Immature natural killer cell (primary cell): Measurements from ENCODE around the gene NF2. TPM values are rescaled to one million over a fixed set of nuclear protein-coding genes. Genes with fewer than 3 reads are reported as not detected.

Experiments used
- DNase-seq, 3 donors: peaks; one replicate each; pipeline ENCODE4 v3.0.0; 2022; ENCODE audit warnings: mixed read lengths in 1 of 3
- H3K27ac Mint-ChIP-seq, 6 donors: one replicate each; pipeline ENCODE4 v1.8.0; 2020; ENCODE audit warnings: mixed read lengths in 6 of 6, mild to moderate bottlenecking in 5 of 6, inconsistent platforms in 4 of 6, moderate library complexity in 3 of 6
- H3K27me3 Mint-ChIP-seq, 3 donors: one replicate each; pipeline ENCODE4 v1.8.0; 2020 to 2021; ENCODE audit warnings: low read depth in 3 of 3, mild to moderate bottlenecking in 3 of 3, mixed read lengths in 3 of 3, moderate library complexity in 3 of 3, inconsistent platforms in 1 of 3
- H3K36me3 Mint-ChIP-seq, 3 donors: one replicate each; pipeline ENCODE4 v1.8.0; 2020; ENCODE audit warnings: mixed read lengths in 3 of 3, inconsistent platforms in 2 of 3, mild to moderate bottlenecking in 2 of 3
- H3K4me1 Mint-ChIP-seq, 2 donors: one replicate each; pipeline ENCODE4 v1.8.0; 2020; ENCODE audit warnings: inconsistent platforms in 2 of 2, mild to moderate bottlenecking in 2 of 2, mixed read lengths in 2 of 2, moderate library complexity in 1 of 2
- H3K4me3 Mint-ChIP-seq, 5 donors: one replicate each; pipeline ENCODE4 v1.8.0; 2020; ENCODE audit warnings: mild to moderate bottlenecking in 5 of 5, mixed read lengths in 5 of 5, inconsistent platforms in 3 of 5, moderate library complexity in 3 of 5
- H3K9me3 Mint-ChIP-seq, 6 donors: one replicate each; pipeline ENCODE4 v1.8.0; 2020; ENCODE audit warnings: mild to moderate bottlenecking in 6 of 6, mixed read lengths in 6 of 6, inconsistent platforms in 4 of 6, moderate library complexity in 3 of 6
- polyA plus RNA-seq, 3 donors: library from polyadenylated mRNA; unstranded; fragments of 300-500 nt; fragmentation: Illumina TruSeq; gene quantifications; one replicate each; pipeline ENCODE4 v1.2.3, GENCODE V29; 2021

NF2 gene
- polyA plus RNA-seq, 3 donors from 2014 or later = 12.9 to 34.1 (median 15.6) TPM

DNA sequence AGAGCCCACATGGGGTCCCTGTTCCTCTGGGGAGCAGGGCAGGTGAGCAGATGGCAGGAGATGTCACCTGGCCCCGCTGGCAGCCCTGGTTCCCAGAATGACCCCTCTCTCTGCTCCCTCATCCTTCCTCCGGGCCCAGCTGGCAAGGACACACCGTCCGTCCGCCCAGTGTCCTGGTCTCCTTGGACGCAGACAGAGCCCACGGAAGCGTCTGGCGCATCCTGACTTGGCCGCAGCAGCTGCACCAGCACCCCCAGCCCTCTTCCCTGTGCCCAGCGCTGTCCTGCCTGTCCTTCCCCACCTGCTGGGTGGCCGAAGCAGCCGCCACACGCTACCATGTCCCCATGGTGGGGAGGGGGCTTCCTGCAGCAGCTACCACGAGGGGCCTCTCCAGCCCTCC is 106.8 kb downstream of the NF2 start:
- Mint-ChIP-seq H3K36me3 (no peaks in the 10 kb centered on the region), H3K27ac (no peak overlapping the region), H3K4me1 (no peaks in the 10 kb centered on the region), H3K4me3 (no peak overlapping the region), H3K27me3 (peaks cover 2 to 6% (median 2%) of the 10 kb centered on the region in 3 donors), H3K9me3 (no peaks in the 10 kb centered on the region)
- no peak for DNase-seq

DNA sequence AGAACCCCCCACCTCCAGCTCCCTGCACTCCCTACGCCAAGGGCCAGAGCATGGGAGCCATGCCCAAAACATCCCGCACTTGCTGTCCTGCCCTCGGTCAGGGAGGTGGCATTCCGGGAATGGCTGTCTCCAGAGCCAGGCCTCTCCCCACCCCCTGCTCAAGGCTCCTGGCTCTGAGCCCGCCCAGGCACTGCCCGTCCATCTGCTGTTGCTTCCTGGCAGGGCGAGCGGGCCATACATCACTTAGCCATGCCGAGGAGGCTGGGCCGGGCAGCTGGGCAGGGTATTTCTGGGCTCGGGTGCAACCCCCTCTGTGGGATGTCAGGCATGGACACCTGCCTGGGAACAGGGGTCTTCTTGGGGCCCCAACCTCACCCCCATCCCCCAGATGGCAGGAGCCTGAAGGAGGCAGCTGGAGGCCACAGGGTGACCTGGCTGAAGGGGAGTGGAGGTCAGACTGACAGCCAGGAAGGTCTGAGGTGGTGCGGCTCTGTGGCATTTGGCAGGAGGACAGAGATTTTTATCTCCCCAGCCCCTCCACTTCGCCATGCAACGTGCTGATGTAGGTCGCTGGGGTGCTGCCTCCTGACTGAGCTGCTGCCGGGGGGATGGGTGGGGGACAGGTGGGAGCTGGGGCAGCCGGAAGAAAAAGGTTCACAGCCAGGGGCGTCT is 107.6 kb downstream of the NF2 start:
- no peak for DNase-seq
- H3K4me1 Mint-ChIP-seq = no peaks in the 10 kb centered on the region
- H3K27ac Mint-ChIP-seq = no peak overlapping the region
- H3K27me3 Mint-ChIP-seq = peaks cover 2 to 6% (median 2%) of the 10 kb centered on the region in 3 donors
- H3K4me3 Mint-ChIP-seq = no peak overlapping the region
- no peaks in the 10 kb centered on the region for H3K9me3 Mint-ChIP-seq
- H3K36me3 Mint-ChIP-seq = no peaks in the 10 kb centered on the region

DNA sequence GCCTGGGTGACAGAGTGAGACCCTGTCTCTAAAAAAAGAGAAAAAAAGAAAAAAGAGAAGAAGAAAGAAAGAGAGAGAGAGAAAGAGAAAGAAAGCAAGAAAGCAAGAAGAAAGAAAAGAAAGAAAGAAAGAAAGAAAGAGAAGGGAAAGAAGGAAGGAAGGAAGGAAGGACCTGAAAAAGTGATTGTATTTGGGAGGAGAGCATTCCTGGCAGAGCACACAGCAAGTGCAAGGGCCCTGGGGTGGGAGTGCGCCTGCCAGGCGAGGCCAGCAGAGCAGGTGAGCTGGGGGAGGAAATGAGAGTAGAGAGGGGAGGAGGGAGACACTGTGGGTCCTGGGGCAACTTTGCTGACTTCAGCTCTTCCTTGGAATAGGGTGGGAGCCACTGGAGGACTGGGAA is 108.7 kb downstream of the NF2 start:
- H3K27me3 Mint-ChIP-seq = peaks cover 2 to 11% (median 4%) of the 10 kb centered on the region in 3 donors
- H3K4me1 Mint-ChIP-seq = no peaks in the 10 kb centered on the region
- no peaks in the 10 kb centered on the region for H3K9me3 Mint-ChIP-seq
- no peaks in the 10 kb centered on the region for H3K36me3 Mint-ChIP-seq
- no peak for DNase-seq
- no peak overlapping the region for H3K27ac Mint-ChIP-seq
- no peak overlapping the region for H3K4me3 Mint-ChIP-seq

DNA sequence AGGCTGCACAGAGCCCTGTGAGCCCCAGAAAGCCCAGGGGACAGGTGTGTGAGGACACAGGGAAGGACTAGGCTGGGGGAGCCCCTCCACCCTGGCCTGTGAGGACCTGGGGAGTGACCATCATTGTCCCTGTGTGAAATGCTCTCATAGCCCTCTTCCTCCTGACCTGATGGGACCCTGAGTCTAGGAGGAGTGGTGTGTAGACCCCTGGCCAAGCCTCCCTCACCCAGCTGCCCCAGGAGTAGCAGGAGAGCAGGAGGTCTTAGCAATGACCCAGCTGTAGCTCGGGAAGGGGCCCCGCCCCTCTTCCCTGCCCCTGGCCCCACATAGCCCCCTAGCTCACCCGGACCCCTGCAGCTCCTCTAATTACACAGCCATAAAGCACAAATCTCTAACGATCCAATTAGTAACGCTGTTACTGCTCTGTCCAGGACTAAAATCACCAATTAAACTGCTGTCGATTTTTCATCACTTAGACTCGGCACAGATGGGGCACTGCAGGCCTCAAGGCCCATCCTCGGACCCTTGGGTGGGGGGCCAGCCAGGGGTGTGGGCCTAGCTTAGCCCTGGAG is 109.8 kb downstream of the NF2 start:
- H3K36me3 Mint-ChIP-seq = no peaks in the 10 kb centered on the region
- peak overlapping the region in 1 of 6 donors; percentile 34 for H3K27ac Mint-ChIP-seq
- peaks cover 0 to 14% (median 6%) of the 10 kb centered on the region in 3 donors for H3K27me3 Mint-ChIP-seq
- H3K9me3 Mint-ChIP-seq = no peaks in the 10 kb centered on the region
- no peak for DNase-seq
- no peak overlapping the region for H3K4me3 Mint-ChIP-seq
- H3K4me1 Mint-ChIP-seq = no peaks in the 10 kb centered on the region

DNA sequence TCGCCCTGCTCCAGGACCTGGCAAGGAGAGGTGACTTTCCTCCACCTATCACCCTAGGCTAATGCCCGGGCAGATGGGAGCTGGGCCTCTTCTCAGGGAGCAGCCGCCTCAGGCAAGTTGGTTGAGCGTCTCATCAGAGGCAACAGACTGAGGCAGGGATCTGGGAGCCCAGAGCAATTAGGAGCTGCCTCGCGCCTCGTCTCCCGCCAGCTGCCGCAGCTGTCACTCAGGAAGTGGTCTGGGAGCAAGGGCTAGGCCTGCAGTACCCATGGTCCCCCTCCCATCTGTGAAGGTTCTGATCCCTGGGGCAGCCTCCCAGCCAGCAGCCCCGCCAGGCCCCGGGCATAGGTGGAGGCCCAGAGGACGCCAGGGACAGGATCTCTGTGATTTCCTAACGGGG is 111.8 kb downstream of the NF2 start:
- Mint-ChIP-seq H3K36me3 (no peaks in the 10 kb centered on the region), H3K9me3 (no peaks in the 10 kb centered on the region), H3K27me3 (peaks cover 0 to 23% (median 13%) of the 10 kb centered on the region in 3 donors), H3K27ac (no peak overlapping the region), H3K4me1 (peaks cover 0 to 2% of the 10 kb centered on the region in 2 donors), H3K4me3 (no peak overlapping the region)
- DNase-seq = no peak

DNA sequence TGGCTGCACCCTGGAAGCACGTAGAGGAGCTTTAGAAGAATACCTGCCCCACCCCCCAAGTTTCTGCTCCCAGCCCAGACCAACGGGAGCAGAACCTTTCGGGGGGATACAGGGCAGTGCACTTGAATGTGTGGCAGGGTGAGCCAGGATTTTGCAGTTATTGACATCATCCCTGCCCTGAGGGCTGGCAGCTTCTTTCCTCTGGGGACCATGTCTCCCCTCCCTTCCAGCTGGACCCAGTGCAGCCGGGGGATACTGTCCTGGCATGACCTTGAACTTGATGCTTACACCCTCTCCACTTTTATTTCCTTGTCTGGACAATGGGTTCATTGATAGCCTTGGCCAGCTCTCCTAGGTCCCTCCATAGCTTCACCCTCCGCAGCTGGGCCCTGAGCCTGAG is 112.3 kb downstream of the NF2 start:
- peaks cover 0 to 2% of the 10 kb centered on the region in 2 donors for H3K4me1 Mint-ChIP-seq
- no peak for DNase-seq
- H3K27me3 Mint-ChIP-seq = peaks cover 0 to 23% (median 13%) of the 10 kb centered on the region in 3 donors
- H3K36me3 Mint-ChIP-seq = no peaks in the 10 kb centered on the region
- H3K9me3 Mint-ChIP-seq = no peaks in the 10 kb centered on the region
- H3K4me3 Mint-ChIP-seq = no peak overlapping the region
- H3K27ac Mint-ChIP-seq = no peak overlapping the region

DNA sequence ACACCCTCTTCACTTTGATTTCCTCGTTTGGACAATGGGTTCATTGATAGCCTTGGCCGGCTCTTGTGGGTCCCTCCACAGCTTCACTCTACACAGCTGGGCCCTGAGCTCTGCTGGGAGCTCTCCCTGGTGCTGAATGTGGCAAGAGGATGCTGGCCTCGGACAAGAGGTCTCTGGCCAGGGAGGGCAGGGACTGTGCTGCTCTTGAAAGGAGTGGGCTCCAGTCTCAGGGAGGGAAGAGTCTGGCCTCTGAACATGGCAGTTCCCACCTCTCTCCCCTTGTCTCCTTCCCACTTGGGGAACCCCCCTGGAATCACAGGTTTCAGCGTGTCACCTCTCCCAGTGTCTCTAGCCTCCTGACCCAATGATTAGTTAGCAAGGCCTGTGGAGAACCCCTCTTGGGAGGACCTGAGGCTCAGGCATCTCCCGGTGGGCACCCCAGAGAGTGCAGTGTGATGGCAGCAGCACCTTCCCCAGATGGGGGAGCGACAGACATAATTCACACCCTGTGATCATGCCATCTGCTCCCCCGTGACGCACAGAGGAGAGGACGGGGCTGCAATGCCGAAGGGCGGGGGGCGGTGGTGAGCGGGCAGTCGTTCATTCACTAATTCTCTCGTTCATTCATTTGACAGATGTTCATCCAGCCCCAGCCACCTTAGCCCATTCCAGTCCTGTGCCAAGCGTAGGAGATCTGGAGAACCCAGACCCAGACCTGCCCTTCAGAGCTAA is 113.5 kb downstream of the NF2 start:
- Mint-ChIP-seq H3K27ac (no peak overlapping the region), H3K9me3 (no peaks in the 10 kb centered on the region), H3K36me3 (no peaks in the 10 kb centered on the region), H3K4me1 (peaks cover 0 to 2% of the 10 kb centered on the region in 2 donors), H3K4me3 (no peak overlapping the region), H3K27me3 (peaks cover 0 to 23% (median 16%) of the 10 kb centered on the region in 3 donors)
- peak in 1 of 3 donors; percentile 23 for DNase-seq

DNA sequence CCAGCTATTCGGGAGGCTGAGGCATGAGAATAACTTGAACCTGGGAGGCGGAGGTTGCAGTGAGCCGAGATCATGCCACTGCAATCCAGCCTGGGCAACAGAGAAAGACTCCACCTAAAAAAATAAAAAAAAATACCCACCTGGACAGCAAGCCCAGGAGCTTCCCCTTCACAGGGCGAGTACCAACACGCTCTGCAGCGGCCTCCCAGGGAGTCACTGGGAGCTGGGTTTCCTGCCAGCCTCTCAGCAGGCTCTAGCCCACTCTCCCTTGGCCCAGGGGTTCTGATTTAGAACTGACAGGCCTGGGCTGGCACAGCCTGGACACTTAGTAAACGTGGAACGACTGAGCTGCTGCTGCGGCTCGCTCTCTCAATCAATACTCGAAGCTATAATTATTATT is 114.4 kb downstream of the NF2 start:
- H3K4me1 Mint-ChIP-seq = peaks cover 0 to 2% of the 10 kb centered on the region in 2 donors
- H3K27ac Mint-ChIP-seq = no peak overlapping the region
- no peak for DNase-seq
- H3K4me3 Mint-ChIP-seq = no peak overlapping the region
- H3K27me3 Mint-ChIP-seq = peaks cover 0 to 23% (median 16%) of the 10 kb centered on the region in 3 donors
- H3K36me3 Mint-ChIP-seq = no peaks in the 10 kb centered on the region
- no peaks in the 10 kb centered on the region for H3K9me3 Mint-ChIP-seq

DNA sequence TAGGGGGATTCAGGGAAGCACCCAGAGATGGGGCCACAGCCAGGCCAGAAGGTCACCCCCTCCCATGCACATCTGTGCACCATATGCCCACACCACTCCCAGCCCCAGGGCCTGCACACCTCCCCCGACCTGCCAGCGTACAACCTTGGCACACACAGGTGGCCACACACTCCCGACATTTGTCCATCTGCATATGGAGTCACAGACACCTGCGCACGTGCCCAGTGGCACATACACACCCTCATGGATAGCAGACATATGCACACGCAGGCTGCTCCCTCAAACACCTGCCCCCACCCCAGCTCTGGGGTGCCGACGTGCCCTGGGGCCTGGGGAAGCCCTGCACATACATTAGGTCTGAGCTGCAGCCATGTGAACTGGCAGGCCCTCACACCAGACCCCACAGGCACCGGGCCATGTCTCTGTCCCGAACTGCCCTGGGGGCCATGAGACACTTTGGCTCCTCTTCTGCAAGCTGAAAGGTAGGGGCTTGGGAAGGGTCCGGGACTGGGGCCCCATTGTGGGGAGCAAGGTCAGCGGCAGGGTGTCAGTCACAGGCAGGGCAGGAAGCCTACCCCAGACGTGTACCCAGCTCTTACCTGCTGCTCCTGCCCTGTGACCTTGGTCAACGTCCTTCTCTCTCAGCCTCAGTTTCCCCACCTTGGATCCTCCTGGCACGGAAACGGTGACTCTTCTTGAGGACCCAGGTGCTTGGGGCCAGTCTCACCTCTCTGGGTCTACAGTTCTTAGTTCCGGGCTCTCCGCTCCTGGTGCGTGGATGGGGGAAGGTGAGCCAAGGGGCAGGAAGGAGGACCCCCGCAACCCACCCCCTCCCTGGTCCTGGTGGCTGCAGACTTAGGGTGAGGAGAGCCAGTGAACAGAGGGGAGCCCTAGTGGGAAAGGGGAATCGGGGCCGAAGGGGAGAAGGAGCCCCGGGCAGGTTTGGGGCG is 115.8 kb downstream of the NF2 start:
- Mint-ChIP-seq H3K36me3 (no peaks in the 10 kb centered on the region), H3K27ac (no peak overlapping the region), H3K4me1 (peaks cover 0 to 2% of the 10 kb centered on the region in 2 donors), H3K27me3 (peaks cover 0 to 23% (median 20%) of the 10 kb centered on the region in 3 donors), H3K9me3 (no peaks in the 10 kb centered on the region), H3K4me3 (no peak overlapping the region)
- DNase-seq = no peak

DNA sequence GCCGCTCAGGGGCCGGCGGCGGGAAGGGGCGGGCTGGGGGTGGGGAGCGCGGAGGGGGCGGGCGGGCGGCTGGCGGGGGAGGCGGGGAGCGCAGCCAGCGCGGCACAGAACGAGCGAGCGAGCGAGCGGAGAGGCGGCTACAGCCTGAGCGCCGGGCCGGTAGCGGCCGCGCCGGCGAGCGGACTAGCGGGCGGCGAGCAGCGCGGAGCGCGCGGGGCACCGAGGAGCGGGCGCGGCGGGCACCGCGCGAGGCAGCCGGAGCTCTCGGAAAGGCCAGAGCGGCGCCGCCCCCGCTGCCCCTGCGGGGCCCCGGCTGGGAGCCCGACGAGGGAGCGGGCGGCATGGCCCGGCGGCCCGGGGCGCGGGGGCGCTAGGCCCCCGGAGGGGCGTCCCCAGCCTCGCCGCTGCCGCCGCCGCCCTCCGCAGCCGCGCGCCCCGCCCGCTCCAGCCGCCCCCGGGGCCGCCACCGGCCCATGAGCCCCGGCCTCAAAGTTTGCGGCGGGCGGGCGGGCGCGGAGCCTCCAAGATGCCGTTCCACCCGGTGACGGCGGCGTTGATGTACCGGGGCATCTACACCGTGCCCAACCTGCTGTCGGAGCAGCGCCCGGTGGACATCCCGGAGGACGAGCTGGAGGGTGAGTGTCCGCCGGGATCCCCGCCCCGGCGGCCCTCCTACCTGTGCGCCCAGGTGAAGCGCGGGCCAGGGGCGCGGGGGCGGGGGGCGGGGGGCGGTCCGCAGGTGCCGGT is 116.6 kb downstream of the NF2 start, which contains the start of gene CABP7:
TSS of gene CABP7 (plus strand) at position 105 of the 747 bp plus-strand sequence. CDS start at position 527, 422 bp downstream.
- Mint-ChIP-seq H3K4me3 (no peak within 1 kb of the TSS), H3K36me3 (no peaks in the 10 kb centered on the region), H3K27me3 (peaks cover 0 to 20% (median 18%) of the 10 kb centered on the region in 3 donors)

DNA sequence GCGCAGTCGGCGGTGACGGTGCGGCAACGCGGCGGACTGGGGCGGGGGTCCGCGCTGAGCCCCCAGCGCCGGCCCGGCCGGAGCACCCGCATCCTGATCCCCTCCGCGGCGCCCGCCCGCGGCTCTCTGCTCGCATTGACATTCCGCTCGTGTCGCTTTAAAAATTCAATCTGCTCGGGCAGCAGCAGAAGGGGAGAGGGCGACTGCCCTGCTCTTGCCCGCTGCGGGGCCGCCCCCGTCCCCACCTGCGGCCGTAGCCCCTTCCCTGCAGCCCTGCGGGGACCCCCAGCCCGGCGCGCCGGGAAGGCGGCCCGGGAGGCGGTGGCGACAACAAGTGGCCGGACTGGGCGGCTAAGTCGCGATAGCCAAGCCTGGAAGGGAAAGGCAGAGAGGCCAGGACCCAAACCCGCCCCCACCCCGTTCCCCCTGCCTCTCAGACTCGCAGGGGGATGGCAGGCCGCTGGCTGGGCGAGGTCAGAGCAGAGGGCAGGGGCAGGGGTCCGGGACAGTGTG is 117.4 kb downstream of the NF2 start:
- Mint-ChIP-seq H3K4me1 (peaks cover 0 to 2% of the 10 kb centered on the region in 2 donors), H3K4me3 (no peak overlapping the region), H3K27ac (no peak overlapping the region), H3K36me3 (no peaks in the 10 kb centered on the region), H3K27me3 (peaks cover 0 to 20% (median 18%) of the 10 kb centered on the region in 3 donors), H3K9me3 (no peaks in the 10 kb centered on the region)
- DNase-seq = no peak

More for the DNA sequence above, 116.6 kb downstream of the NF2 start, which contains the start of gene CABP7:
- no peak within 1 kb of the TSS for H3K27ac Mint-ChIP-seq
- H3K9me3 Mint-ChIP-seq = no peaks in the 10 kb centered on the region
- DNase-seq = no peak
- peaks cover 0 to 2% of the 10 kb centered on the region in 2 donors for H3K4me1 Mint-ChIP-seq

DNA sequence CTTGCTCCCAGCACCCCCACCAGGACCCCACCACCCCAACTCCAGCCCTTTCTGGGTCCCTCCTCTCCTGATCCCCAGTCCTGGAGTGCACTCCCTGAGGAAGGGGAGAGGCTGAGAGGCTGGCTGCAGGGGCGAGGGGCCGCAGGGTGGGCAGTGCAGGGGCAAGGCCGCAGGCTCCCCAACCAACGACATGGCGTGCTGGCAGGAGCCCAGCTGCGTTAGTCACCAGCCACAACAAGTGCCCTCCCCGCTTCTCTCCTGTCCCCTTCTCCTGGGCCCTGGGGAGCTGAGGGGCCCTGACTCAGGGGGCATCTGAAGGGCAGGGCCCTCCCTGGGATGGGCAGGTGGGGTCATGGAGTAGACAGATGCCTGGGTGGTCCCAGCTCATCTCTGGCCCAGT is 118.7 kb downstream of the NF2 start:
- H3K27me3 Mint-ChIP-seq = peaks cover 0 to 16% (median 15%) of the 10 kb centered on the region in 3 donors
- DNase-seq = no peak
- peaks cover 0 to 2% of the 10 kb centered on the region in 2 donors for H3K4me1 Mint-ChIP-seq
- no peaks in the 10 kb centered on the region for H3K9me3 Mint-ChIP-seq
- no peaks in the 10 kb centered on the region for H3K36me3 Mint-ChIP-seq
- H3K4me3 Mint-ChIP-seq = no peak overlapping the region
- no peak overlapping the region for H3K27ac Mint-ChIP-seq
